Activated CD4-positive, alpha-beta T cell treated with anti-CD3 and anti-CD28 coated beads for 36 hours (primary cell): ENCODE measurements around the gene ATP6V0E2. TPM values are rescaled to one million over a fixed set of nuclear protein-coding genes. Genes with fewer than 3 reads are reported as not detected.
A peak's percentile ranks its signal among the peaks of the same experiment; 100 is the strongest.
"Not testable (repeated sequence)": the region's sequence is repeated elsewhere in the genome, so short reads cannot be mapped to it uniquely, and the experiment has no call there.

Source experiments
- ATAC-seq: fragments of 200-7000 bp; cut with Tn5 transposase; one replicate; pipeline ENCODE4 v1.10.0; 2021; ENCODE audit warnings: mild to moderate bottlenecking, moderate library complexity
- CTCF ChIA-PET: fragments of 350-600 bp; sonication (Branson Sonifier 250); formaldehyde crosslinking; loops from one replicate; lab custom pipeline; 2021; ENCODE audit warnings: antibody characterized with exemption; lab: Charles Lee
- POLR2A ChIA-PET: fragments of 350-600 bp; sonication (Branson Sonifier 250); formaldehyde crosslinking; loops from one replicate; lab custom pipeline; 2021; ENCODE audit warnings: antibody characterized with exemption, inconsistent platforms; lab: Charles Lee
- DNase-seq: peaks from one replicate; pipeline ENCODE4 v3.0.0-alpha.2; 2020
- H3K27ac Mint-ChIP-seq: one replicate; pipeline ENCODE4 v1.8.0; 2021; ENCODE audit warnings: mixed read lengths
- H3K27me3 Mint-ChIP-seq: one replicate; pipeline ENCODE4 v1.8.0; 2021; ENCODE audit warnings: mixed read lengths
- H3K36me3 Mint-ChIP-seq: one replicate; pipeline ENCODE4 v1.8.0; 2021; ENCODE audit warnings: low read depth, mixed read lengths
- H3K4me1 Mint-ChIP-seq: one replicate; pipeline ENCODE4 v1.8.0; 2021; ENCODE audit warnings: mixed read lengths
- H3K4me3 Mint-ChIP-seq: one replicate; pipeline ENCODE4 v1.8.0; 2021; ENCODE audit warnings: mild to moderate bottlenecking, moderate library complexity, mixed read lengths
- H3K9me3 Mint-ChIP-seq: one replicate; pipeline ENCODE4 v1.8.0; 2021; ENCODE audit warnings: low read depth, mixed read lengths
- intact Hi-C, 2 experiments: fragments of 100-400 bp; cut with DNase I in 1 of 2; cut with micrococcal nuclease in 1 of 2; formaldehyde crosslinking; loops; one replicate each; pipeline versions ENCODE4 v1.14.2 to v1.15.1; 2022 to 2024; cut with DNase I, micrococcal nuclease
- total RNA-seq, 2 experiments: library from RNA; stranded (reverse); gene quantifications; one replicate each; pipeline ENCODE4 v1.2.3, GENCODE V29; 2021

ATP6V0E2 gene
- 10 to 100 TPM; 33.9 to 41.3 TPM for total RNA-seq

DNA sequence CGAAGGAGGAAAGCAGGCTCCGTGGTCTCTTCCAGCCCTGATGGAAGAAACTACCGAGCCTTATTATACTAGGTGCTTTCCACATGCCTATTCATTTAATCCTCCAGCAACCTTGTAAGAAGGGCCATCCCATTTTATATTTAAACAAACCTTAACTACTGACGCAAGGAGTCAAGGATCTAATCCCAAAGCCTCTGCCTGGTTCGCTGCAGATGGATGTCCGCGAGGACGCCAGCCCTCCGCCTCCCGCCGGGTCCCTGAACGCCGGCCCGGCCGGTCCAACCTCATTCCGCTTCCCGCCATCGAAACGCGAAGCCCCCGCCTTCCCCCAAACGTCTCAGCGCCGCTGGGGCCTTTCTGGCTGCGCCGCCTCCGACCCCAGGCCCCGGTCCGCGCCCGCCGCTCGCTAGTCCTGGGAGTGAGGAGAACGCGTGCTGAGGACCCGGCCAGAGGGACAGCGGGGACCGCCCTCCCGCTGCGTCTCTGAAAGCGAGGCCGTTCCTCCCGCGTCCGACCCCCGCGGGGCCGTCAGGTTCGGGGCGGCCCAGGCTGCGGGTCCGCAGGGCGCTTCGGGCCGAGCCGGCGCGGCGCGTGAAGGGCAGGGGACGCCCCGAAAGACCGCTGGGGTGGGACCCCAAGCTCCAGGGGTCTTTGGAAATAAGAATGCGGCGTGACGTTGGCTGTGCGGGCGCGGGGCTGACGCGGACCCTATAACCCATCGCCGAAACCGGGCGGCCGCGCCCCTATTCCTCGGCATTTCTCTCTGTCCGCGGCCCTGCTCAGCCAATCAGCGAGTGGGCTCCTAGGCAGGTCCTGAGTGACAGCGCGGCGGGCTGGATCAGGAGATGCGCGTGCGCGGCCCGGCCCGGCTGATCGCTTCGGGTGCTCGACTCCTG is at the start of gene ATP6V0E2:
TSS of gene ATP6V0E2 (plus strand) at position 896 of the 896 bp plus-strand sequence. CDS start 97 bp downstream, outside the sequence.
- intact Hi-C loops = loop anchor here (1.0 to 10.0 kb wide), 10 partner anchors 35 to 989 kb away; partner anchors contain the start of genes ACTR3C (in 1 of the 2), EZH2 (in 1 of the 2), GIMAP5 (in 1 of the 2) and LRRC61 (in 1 of the 2)
- H3K9me3 Mint-ChIP-seq = no peaks in the 10 kb centered on the region
- ATAC-seq (peak; percentile 84), DNase-seq (peak; percentile 96)
- ChIA-PET CTCF (interaction anchor here (2.5 kb wide), 1 partner anchor 35 kb away, joined by 9 read pairs; the partner anchor contains the start of gene ZNF862), POLR2A (no interaction called here)
- H3K27me3 Mint-ChIP-seq = no peaks in the 10 kb centered on the region
- peak within 1 kb of the TSS; percentile 91 for H3K27ac Mint-ChIP-seq
- H3K36me3 Mint-ChIP-seq = peaks cover 17% of the 10 kb centered on the region
- H3K4me1 Mint-ChIP-seq = peaks cover 74% of the 10 kb centered on the region
- H3K4me3 Mint-ChIP-seq = peak within 1 kb of the TSS; percentile 82

- CTCF ChIA-PET = no interaction called here
- no peak overlapping the region for H3K27ac Mint-ChIP-seq
- POLR2A ChIA-PET = no interaction called here
- H3K4me1 Mint-ChIP-seq = no peaks in the 10 kb centered on the region
- no peaks in the 10 kb centered on the region for H3K27me3 Mint-ChIP-seq
- DNase-seq (no peak), ATAC-seq (no peak)
- no peaks in the 10 kb centered on the region for H3K9me3 Mint-ChIP-seq
- H3K36me3 Mint-ChIP-seq = no peaks in the 10 kb centered on the region
- no peak overlapping the region for H3K4me3 Mint-ChIP-seq
- intact Hi-C loops = no loop called here
Measured at GRCh38 chr7:149824301-149824741, 49.4 kb upstream of the ATP6V0E2 start.

DNA sequence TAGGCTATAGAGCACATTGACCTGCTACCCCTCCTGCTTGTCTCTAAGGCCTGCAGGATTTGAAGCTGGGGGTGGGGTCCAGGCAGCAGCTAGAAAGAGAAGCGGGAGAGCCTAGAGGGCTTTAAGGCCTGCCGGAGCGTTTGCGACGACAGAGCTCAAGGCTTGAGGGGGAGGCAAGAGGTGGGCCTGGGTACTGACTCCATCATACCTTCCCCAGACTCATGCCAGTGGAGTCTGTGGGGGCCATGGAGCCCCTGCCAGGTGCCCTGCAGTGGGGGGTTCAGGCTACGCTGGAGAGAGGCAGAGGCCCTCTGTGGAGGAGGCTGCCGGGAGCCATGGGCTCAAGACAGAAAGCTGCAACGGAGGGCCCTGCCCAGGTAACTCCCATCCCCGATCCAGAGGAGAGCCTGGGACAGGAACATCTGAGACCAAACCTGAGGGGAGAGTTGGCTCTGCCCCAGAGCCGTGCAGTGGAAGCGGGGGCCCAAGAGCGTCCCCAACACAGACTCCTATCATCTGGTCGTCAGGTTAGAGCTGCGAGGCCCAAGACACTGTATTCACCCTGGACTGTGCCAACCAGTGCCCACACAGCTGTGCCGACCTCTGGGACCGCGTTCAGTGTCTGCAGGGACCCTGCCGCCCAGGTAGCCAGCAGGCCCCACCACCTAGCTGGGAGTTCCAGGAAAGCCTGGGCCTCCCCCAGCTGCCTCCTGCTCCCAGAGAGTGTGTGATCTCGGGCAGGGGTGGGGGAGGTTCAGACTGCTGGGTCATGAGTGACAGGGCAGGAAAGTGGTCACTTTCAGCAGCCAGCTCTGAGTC is 48.8 kb upstream of the ATP6V0E2 start:
- H3K9me3 Mint-ChIP-seq = no peaks in the 10 kb centered on the region
- intact Hi-C loops = no loop called here
- H3K36me3 Mint-ChIP-seq = no peaks in the 10 kb centered on the region
- H3K4me1 Mint-ChIP-seq = no peaks in the 10 kb centered on the region
- H3K4me3 Mint-ChIP-seq = no peak overlapping the region
- H3K27ac Mint-ChIP-seq = no peak overlapping the region
- no peak for ATAC-seq
- ChIA-PET CTCF (no interaction called here), POLR2A (no interaction called here)
- no peaks in the 10 kb centered on the region for H3K27me3 Mint-ChIP-seq
- DNase-seq = no peak

DNA sequence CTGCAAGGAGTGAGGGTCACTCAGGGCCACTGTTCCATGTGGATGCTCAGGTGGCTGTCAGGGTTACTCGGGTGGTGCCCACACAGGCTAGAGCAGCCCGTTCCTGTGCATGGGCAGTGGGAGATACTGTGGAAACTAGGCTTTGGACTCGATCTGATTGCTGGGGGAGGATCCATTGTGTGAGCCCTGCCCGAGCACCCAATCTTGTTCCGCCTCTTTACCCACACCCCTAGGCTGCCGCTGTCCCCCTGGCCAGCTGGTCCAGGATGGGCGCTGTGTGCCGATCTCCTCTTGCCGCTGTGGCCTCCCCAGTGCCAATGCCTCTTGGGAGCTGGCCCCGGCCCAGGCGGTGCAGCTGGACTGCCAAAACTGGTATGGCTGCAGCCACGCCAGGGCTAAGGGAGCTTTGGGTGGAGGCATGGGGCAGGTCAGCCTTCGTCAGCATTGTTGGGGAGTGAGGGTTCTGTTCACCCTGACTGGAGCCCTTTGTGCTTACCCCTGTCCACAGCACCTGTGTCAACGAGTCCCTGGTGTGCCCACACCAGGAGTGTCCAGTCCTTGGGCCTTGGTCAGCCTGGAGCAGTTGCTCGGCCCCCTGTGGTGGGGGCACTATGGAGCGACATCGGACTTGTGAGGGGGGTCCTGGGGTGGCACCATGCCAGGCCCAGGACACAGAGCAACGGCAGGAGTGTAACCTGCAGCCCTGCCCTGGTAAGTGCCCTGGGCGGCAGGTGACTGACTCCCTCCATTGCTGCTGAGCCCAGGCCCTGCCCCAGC is 48.0 kb upstream of the ATP6V0E2 start:
- DNase-seq = no peak
- H3K9me3 Mint-ChIP-seq = no peaks in the 10 kb centered on the region
- no peaks in the 10 kb centered on the region for H3K27me3 Mint-ChIP-seq
- intact Hi-C loops = no loop called here
- ChIA-PET CTCF (no interaction called here), POLR2A (no interaction called here)
- H3K4me3 Mint-ChIP-seq = no peak overlapping the region
- H3K36me3 Mint-ChIP-seq = no peaks in the 10 kb centered on the region
- no peaks in the 10 kb centered on the region for H3K4me1 Mint-ChIP-seq
- no peak overlapping the region for H3K27ac Mint-ChIP-seq
- no peak for ATAC-seq

DNA sequence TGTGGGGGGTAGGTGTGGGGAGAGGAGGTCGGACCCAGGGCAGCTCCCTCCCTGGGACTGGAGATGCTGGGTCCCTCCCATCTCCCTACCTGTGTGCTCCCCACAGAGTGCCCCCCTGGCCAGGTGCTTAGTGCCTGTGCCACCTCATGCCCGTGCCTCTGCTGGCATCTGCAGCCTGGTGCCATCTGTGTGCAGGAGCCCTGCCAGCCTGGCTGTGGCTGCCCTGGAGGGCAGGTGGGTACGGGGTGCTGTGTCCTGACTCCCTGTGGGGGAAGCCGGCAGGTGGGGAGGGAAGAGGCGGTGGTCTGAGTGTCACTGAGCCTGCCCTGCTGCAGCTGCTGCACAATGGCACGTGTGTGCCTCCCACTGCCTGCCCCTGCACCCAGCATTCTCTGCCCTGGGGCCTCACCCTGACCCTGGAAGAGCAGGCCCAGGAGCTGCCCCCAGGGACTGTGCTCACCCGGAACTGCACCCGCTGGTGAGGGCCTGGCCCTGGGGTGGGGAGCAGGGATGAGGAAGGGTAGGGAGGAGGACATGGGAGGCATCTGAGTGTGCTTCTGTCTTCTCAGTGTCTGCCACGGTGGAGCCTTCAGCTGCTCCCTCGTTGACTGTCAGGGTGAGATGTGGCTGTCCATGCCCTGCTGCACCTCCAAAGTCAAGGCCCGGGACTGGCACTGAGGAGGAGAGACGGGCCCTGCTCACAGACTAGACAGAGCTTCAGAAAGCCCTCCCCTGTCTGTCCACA is 47.3 kb upstream of the ATP6V0E2 start:
- no peak overlapping the region for H3K4me3 Mint-ChIP-seq
- H3K27ac Mint-ChIP-seq = no peak overlapping the region
- CTCF ChIA-PET = no interaction called here
- H3K4me1 Mint-ChIP-seq = no peaks in the 10 kb centered on the region
- ATAC-seq (no peak), DNase-seq (no peak)
- POLR2A ChIA-PET = no interaction called here
- H3K36me3 Mint-ChIP-seq = no peaks in the 10 kb centered on the region
- H3K27me3 Mint-ChIP-seq = no peaks in the 10 kb centered on the region
- intact Hi-C loops = no loop called here
- no peaks in the 10 kb centered on the region for H3K9me3 Mint-ChIP-seq

- Mint-ChIP-seq H3K9me3 (no peaks in the 10 kb centered on the region), H3K36me3 (no peaks in the 10 kb centered on the region), H3K27ac (no peak overlapping the region), H3K4me3 (no peak overlapping the region), H3K27me3 (peaks cover 2% of the 10 kb centered on the region), H3K4me1 (no peaks in the 10 kb centered on the region)
- POLR2A ChIA-PET = no interaction called here
- intact Hi-C loops = no loop called here
- ATAC-seq (no peak), DNase-seq (no peak)
- CTCF ChIA-PET = no interaction called here
Measured at GRCh38 chr7:149827089-149827981, 46.4 kb upstream of the ATP6V0E2 start.

DNA sequence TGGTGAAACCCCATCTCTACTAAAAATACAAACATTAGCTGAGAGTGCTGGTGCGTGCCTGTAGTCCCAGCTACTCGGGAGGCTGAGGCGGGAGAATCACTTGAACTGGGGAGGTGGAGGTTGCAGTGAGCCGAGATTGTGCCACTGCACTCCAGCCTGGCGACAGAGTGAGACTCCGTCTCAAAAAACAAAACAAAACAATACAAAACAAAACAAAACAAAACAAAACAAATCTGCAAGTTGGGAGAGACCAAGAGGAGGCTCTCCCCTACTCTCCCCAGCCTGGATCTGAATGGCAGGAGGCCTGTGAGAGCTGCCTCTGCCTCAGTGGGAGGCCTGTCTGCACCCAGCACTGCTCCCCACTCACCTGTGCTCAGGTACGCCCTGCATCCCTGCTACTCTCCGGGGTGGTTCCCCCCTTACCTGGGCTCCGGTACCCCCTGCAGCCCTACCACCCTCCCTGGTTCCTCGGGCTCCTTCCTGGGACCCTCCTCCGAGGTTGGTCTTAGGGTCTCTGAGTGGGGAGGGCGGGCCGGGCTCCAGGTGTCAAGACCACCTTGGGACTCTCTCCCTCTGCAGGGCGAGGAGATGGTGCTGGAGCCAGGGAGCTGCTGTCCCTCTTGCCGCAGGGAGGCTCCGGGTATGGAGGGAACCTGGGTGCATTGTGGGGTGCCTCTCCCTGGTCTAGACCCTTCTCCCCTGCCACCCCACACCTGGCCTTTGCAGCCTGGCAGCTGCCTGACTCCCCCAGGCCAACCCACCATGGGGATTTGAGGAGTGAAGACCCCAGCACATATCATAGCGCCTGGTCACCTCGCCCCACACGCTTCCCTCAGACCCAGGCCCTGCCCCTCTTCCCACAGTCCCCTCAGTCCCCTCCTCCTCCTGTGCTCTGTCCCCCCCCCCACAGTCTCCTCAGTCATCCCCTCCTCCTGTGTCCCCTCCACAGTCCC is 45.1 kb upstream of the ATP6V0E2 start:
- H3K27me3 Mint-ChIP-seq = peaks cover 2% of the 10 kb centered on the region
- ChIA-PET POLR2A (no interaction called here), CTCF (no interaction called here)
- no peaks in the 10 kb centered on the region for H3K4me1 Mint-ChIP-seq
- no peak overlapping the region for H3K27ac Mint-ChIP-seq
- intact Hi-C loops = no loop called here
- ATAC-seq = no peak
- H3K36me3 Mint-ChIP-seq = no peaks in the 10 kb centered on the region
- no peaks in the 10 kb centered on the region for H3K9me3 Mint-ChIP-seq
- DNase-seq = no peak
- H3K4me3 Mint-ChIP-seq = no peak overlapping the region

DNA sequence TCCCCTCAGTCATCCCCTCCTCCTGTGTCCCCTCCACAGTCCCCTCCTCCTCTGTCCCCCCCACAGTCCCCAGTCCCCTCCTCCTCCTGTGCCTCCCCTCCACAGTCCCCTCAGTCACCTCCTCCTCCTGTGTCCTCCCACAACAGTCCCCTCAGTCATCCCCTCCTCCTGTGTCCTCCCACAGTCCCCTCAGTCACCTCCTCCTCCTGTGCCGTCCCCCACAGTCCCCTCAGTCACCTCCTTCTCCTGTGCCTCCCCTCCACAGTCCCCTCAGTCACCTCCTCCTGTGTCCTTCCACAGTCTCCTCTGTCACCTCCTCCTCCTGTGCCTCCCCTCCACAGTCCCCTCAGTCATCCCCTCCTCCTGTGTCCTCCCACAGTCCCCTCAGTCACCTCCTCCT is 43.2 kb upstream of the ATP6V0E2 start:
- intact Hi-C loops, DNase-seq, H3K4me1 Mint-ChIP-seq: not testable (repeated sequence)

DNA sequence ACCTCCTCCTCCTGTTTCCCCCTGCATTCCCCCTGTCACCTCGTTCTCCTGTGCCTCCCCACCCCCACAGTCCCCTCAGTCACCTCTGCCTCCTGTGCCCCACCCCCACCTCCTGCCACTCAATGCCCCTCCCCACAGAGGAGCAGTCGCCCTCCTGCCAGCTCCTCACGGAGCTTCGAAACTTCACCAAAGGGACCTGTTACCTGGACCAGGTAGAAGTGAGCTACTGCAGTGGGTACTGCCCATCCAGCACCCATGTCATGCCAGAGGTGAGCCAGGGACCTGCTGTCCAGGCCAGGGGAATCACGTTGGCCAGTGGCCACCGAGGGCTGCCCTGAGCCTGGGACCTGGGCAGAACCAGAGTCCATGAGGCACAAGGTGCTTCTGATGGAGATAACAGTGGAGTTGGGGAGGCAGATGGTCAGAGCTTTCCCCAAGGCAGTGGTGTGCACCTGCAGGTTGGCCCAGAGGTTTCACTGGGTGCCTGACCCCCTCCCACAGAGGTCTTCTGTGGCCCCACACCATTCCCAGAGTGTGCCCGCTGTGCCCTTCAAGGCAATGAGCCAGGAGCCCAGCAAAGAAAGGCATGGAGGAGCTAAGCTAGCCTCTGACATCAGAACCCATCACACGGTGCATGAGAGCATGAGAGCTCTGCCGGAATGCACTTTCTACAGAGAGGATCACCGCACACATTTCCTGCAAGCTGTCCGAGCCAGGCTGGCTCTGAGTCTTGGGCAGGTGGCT is 42.6 kb upstream of the ATP6V0E2 start:
- ChIA-PET CTCF (no interaction called here), POLR2A (no interaction called here)
- ATAC-seq (no peak), DNase-seq (no peak)
- H3K4me1 Mint-ChIP-seq = no peaks in the 10 kb centered on the region
- H3K27me3 Mint-ChIP-seq = peaks cover 2% of the 10 kb centered on the region
- no peaks in the 10 kb centered on the region for H3K36me3 Mint-ChIP-seq
- no peaks in the 10 kb centered on the region for H3K9me3 Mint-ChIP-seq
- H3K27ac Mint-ChIP-seq = no peak overlapping the region
- intact Hi-C loops = no loop called here
- H3K4me3 Mint-ChIP-seq = no peak overlapping the region

More for the DNA sequence above, 43.2 kb upstream of the ATP6V0E2 start:
- POLR2A ChIA-PET, H3K36me3 Mint-ChIP-seq, H3K27me3 Mint-ChIP-seq, H3K27ac Mint-ChIP-seq, H3K9me3 Mint-ChIP-seq, CTCF ChIA-PET, H3K4me3 Mint-ChIP-seq, ATAC-seq: not testable (repeated sequence)
